ENCODE data around the gene MRPL53.

Gene MRPL53

GRCh38 chr2:74424139-74424992, 48.1 kb downstream of the MRPL53 start:
- peak; percentile 70 for DNase-seq

GRCh38 chr2:74423231-74424095, 49.0 kb downstream of the MRPL53 start:
- DNase-seq = no peak

All from islet precursor cell (in vitro differentiated cells).